IMR-90 (cell line): ENCODE data around the gene NHSL2.

Experiments
- CEBPB ChIP-seq: IDR thresholded peaks from 2 replicates; pipeline ENCODE4 v1.6.1; 2012; ENCODE audit warnings: low read depth, low read length, improper control_type of control experiment
- CHD1 ChIP-seq: IDR thresholded peaks from 2 replicates; pipeline ENCODE4 v1.6.1; 2012; ENCODE audit warnings: low read depth, low read length, improper control_type of control experiment
- CTCF ChIP-seq: conservative IDR thresholded peaks from 2 replicates; pipeline ENCODE4 v1.5.1; 2012; ENCODE audit warnings: mild to moderate bottlenecking, low read depth, low read length, improper control_type of control experiment
- FOS ChIP-seq: fragments of 150-350 bp; IDR thresholded peaks from 2 replicates; pipeline ENCODE4 v1.6.1; 2016; ENCODE audit warnings: low read depth, low read length
- MAFK ChIP-seq: IDR thresholded peaks from 2 replicates; pipeline ENCODE4 v1.6.1; 2012; ENCODE audit warnings: low read depth, low read length, improper control_type of control experiment
- MAZ ChIP-seq: IDR thresholded peaks from 2 replicates; pipeline ENCODE4 v1.6.1; 2012; ENCODE audit warnings: low read depth, mild to moderate bottlenecking, low read length, improper control_type of control experiment, moderate library complexity, borderline replicate concordance
- MXI1 ChIP-seq: IDR thresholded peaks from 2 replicates; pipeline ENCODE4 v1.6.1; 2012; ENCODE audit warnings: low read depth, mild to moderate bottlenecking, low read length, moderate library complexity, borderline replicate concordance
- NFE2L2 ChIP-seq: fragments of 150-350 bp; IDR thresholded peaks from 2 replicates; pipeline ENCODE4 v1.6.1; 2016; ENCODE audit warnings: low read depth, mild to moderate bottlenecking, low read length
- POLR2A ChIP-seq: IDR thresholded peaks from 2 replicates; pipeline ENCODE4 v1.6.1; 2012; ENCODE audit warnings: mild to moderate bottlenecking, low read depth, low read length
- RAD21 ChIP-seq: IDR thresholded peaks from 2 replicates; pipeline ENCODE4 v1.6.1; 2012; ENCODE audit warnings: low read length, improper control_type of control experiment
- RCOR1 ChIP-seq: IDR thresholded peaks from 2 replicates; pipeline ENCODE4 v1.6.1; 2012; ENCODE audit warnings: mild to moderate bottlenecking, low read length, improper control_type of control experiment; ENCODE audit not compliant: insufficient replicate concordance
- RFX5 ChIP-seq: IDR thresholded peaks from 2 replicates; pipeline ENCODE4 v1.8.0; 2012; ENCODE audit warnings: low read depth, mild to moderate bottlenecking, low read length, moderate library complexity
- SMC3 ChIP-seq: fragments of 150-350 bp; IDR thresholded peaks from 2 replicates; pipeline ENCODE4 v1.6.1; 2016; ENCODE audit warnings: low read depth, mild to moderate bottlenecking, antibody characterized with exemption, low read length, moderate library complexity
- USF2 ChIP-seq: fragments of 150-350 bp; IDR thresholded peaks from 2 replicates; pipeline ENCODE4 v1.6.1; 2017; ENCODE audit warnings: mild to moderate bottlenecking, antibody characterized with exemption, low read length, low read depth

- no peak for TF ChIP-seq POLR2A
- TF ChIP-seq SMC3, result no peak
- no peak for TF ChIP-seq CTCF
- no peak for TF ChIP-seq CHD1
- no peak for TF ChIP-seq USF2
- no peak for TF ChIP-seq RAD21
- no peak for TF ChIP-seq FOS
- no peak for TF ChIP-seq RFX5
- TF ChIP-seq NFE2L2, result no peak
- no peak for TF ChIP-seq MAFK
- TF ChIP-seq RCOR1, result no peak
- TF ChIP-seq CEBPB, result no peak
- no peak for TF ChIP-seq MXI1
- no peak for TF ChIP-seq MAZ
Observed at GRCh38 chrX:72053508-72053907, 142.9 kb downstream of the NHSL2 start.
